DMS114 treated with DMSO at 0.1 percent for 48 hours (cell line): ENCODE measurements around the gene SKIDA1.

ENCODE experiments used
- DNase-seq: peaks from one replicate; lab custom pipeline; 2025; ENCODE audit not compliant: unreplicated experiment; lab: John Stamatoyannopoulos, UW

The SKIDA1 gene

GRCh38 chr10:21502348-21502740 lies 23.1 kb downstream of the SKIDA1 start:
- no peak for DNase-seq

GRCh38 chr10:21501731-21502347 lies 23.6 kb downstream of the SKIDA1 start:
- no peak for DNase-seq

GRCh38 chr10:21501091-21501490 lies 24.4 kb downstream of the SKIDA1 start:
- no peak for DNase-seq

GRCh38 chr10:21500578-21500910 lies 24.9 kb downstream of the SKIDA1 start:
- DNase-seq, result no peak

- no peak for DNase-seq
Measured at GRCh38 chr10:21499701-21500577, 25.5 kb downstream of the SKIDA1 start.

GRCh38 chr10:21498986-21499385 lies 26.5 kb downstream of the SKIDA1 start:
- DNase-seq, result no peak

GRCh38 chr10:21498377-21498776 lies 27.1 kb downstream of the SKIDA1 start:
- DNase-seq, result no peak

GRCh38 chr10:21497177-21497807 lies 28.2 kb downstream of the SKIDA1 start:
- no peak for DNase-seq

GRCh38 chr10:21496343-21497176 lies 28.9 kb downstream of the SKIDA1 start:
- DNase-seq, result no peak

- no peak for DNase-seq
Measured at GRCh38 chr10:21495752-21496342, 29.6 kb downstream of the SKIDA1 start.

- DNase-seq, result no peak
Measured at GRCh38 chr10:21495002-21495751, 30.3 kb downstream of the SKIDA1 start.

GRCh38 chr10:21494191-21495001 lies 31.1 kb downstream of the SKIDA1 start:
- DNase-seq, result no peak

- no peak for DNase-seq
Measured at GRCh38 chr10:21493784-21494183, 31.7 kb downstream of the SKIDA1 start.

- no peak for DNase-seq
Measured at GRCh38 chr10:21492421-21492820, 33.1 kb downstream of the SKIDA1 start.

GRCh38 chr10:21490711-21491105 lies 34.8 kb downstream of the SKIDA1 start:
- DNase-seq, result no peak

GRCh38 chr10:21490028-21490710 lies 35.3 kb downstream of the SKIDA1 start:
- DNase-seq, result no peak

GRCh38 chr10:21488957-21489446 lies 36.5 kb downstream of the SKIDA1 start:
- DNase-seq, result no peak

GRCh38 chr10:21488246-21488956 lies 37.1 kb downstream of the SKIDA1 start:
- DNase-seq, result no peak
